CD4-positive, alpha-beta T cell (primary cell): Measurements from ENCODE around the gene SEC61A2. TPM values are rescaled to one million over a fixed set of nuclear protein-coding genes. Genes with fewer than 3 reads are reported as not detected.

Experiments
- ATAC-seq: fragments of 200-7000 bp; cut with Tn5 transposase; one replicate; pipeline ENCODE4 v1.10.0; 2022; ENCODE audit warnings: mild to moderate bottlenecking; ENCODE audit not compliant: poor library complexity
- CTCF ChIA-PET: fragments of 350-600 bp; sonication (Branson Sonifier 250); formaldehyde crosslinking; loops from one replicate; lab custom pipeline; 2021; ENCODE audit warnings: antibody characterized with exemption, inconsistent platforms; lab: Charles Lee
- POLR2A ChIA-PET: fragments of 350-600 bp; sonication (Branson Sonifier 250); formaldehyde crosslinking; loops from one replicate; lab custom pipeline; 2021; ENCODE audit warnings: antibody characterized with exemption, inconsistent platforms; lab: Charles Lee
- DNase-seq, 14 experiments: peaks; one replicate each; pipeline ENCODE4 v3.0.0-alpha.2; 2013 to 2020; ENCODE audit warnings: mixed read lengths in 2 of 14
- H3K27ac ChIP-seq, 2 donors: one replicate each; pipeline versions ENCODE4 v1.5.1 to v1.7.0; 2013; ENCODE audit warnings: low read length in 2 of 2, low read depth in 1 of 2, mild to moderate bottlenecking in 1 of 2
- H3K27me3 ChIP-seq, 2 experiments: 1 replicate in 1 of 2; 2 replicates in 1 of 2; pipeline versions ENCODE4 v1.6.1 to v1.7.0; 2013; ENCODE audit warnings: low read length in 2 of 2, control low read depth in 1 of 2, mild to moderate bottlenecking in 1 of 2, moderate library complexity in 1 of 2; ENCODE audit not compliant: insufficient read depth in 2 of 2, control insufficient read depth in 1 of 2
- H3K36me3 ChIP-seq: one replicate; pipeline ENCODE4 v1.6.1; 2013; ENCODE audit warnings: low read length, control low read depth; ENCODE audit not compliant: insufficient read depth
- H3K4me1 ChIP-seq: one replicate; pipeline ENCODE4 v1.6.1; 2013; ENCODE audit warnings: low read length, control low read depth; ENCODE audit not compliant: insufficient read depth
- H3K4me3 ChIP-seq: one replicate; pipeline ENCODE4 v1.5.1; 2013; ENCODE audit warnings: mild to moderate bottlenecking, low read length, moderate library complexity
- H3K9me3 ChIP-seq, 2 experiments: 1 replicate in 1 of 2; 2 replicates in 1 of 2; pipeline versions ENCODE4 v1.6.1 to v1.7.0; 2013; ENCODE audit warnings: low read length in 2 of 2, mild to moderate bottlenecking in 2 of 2, control low read depth in 1 of 2, moderate library complexity in 1 of 2; ENCODE audit not compliant: control insufficient read depth in 1 of 2, insufficient read depth in 1 of 2
- H3K27ac Mint-ChIP-seq: one replicate; pipeline ENCODE4 v1.8.0; 2020; ENCODE audit warnings: mixed read lengths
- H3K27me3 Mint-ChIP-seq: one replicate; pipeline ENCODE4 v1.8.0; 2021; ENCODE audit warnings: mixed read lengths
- H3K36me3 Mint-ChIP-seq: one replicate; pipeline ENCODE4 v1.8.0; 2021; ENCODE audit warnings: low read depth, mixed read lengths
- H3K4me1 Mint-ChIP-seq: one replicate; pipeline ENCODE4 v1.8.0; 2021; ENCODE audit warnings: low read depth, mixed read lengths
- H3K4me3 Mint-ChIP-seq: one replicate; pipeline ENCODE4 v1.8.0; 2020; ENCODE audit warnings: mild to moderate bottlenecking, mixed read lengths
- H3K9me3 Mint-ChIP-seq: one replicate; pipeline ENCODE4 v1.8.0; 2020; ENCODE audit warnings: mixed read lengths
- CTCF ChIP-seq: fragments of 200-600 bp; IDR thresholded peaks from one replicate; pipeline ENCODE4 v1.8.0; 2022; ENCODE audit warnings: antibody characterized with exemption, mild to moderate bottlenecking
- intact Hi-C, 2 experiments: fragments of 100-400 bp; cut with DNase I in 1 of 2; cut with micrococcal nuclease in 1 of 2; formaldehyde crosslinking; loops; one replicate each; pipeline versions ENCODE4 v1.15.1 to v1.9.0; 2023 to 2025; cut with DNase I, micrococcal nuclease
- total RNA-seq, 174 experiments: library from RNA in 2 of 174; stranded (reverse) in 2 of 174; gene quantifications; one replicate each; pipeline ENCODE4 v1.2.3 and lab custom pipeline; 2021 to 2026

SEC61A2 gene
- total RNA-seq, 2 experiments from 2014 or later, result 9.9 to 10.8 TPM

DNA sequence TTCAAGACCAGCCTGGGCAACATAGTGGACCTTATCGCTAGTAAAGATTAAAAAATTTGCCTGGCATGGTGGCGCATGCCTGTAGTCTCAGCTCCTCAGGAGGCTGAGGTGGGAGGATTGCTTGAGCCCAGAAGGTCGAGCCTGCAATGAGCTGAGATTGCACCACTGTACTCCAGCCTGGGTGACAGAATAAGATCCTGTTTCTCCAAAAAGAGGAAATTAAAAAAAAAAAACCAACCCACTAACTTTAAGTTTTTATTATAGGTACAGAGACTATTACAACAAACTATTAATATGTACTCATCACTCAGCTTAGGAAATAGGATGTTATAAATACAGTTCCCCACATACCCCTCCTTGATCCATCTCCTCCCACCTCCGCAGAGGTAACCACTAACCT, 30.5 kb upstream of the SEC61A2 start:
- Mint-ChIP-seq H3K36me3 (peaks cover 79% of the 10 kb centered on the region), H3K4me3 (no peak overlapping the region), H3K4me1 (no peaks in the 10 kb centered on the region), H3K27me3 (no peaks in the 10 kb centered on the region), H3K9me3 (no peaks in the 10 kb centered on the region), H3K27ac (no peak overlapping the region)
- TF ChIP-seq CTCF, result no peak
- Histone ChIP-seq H3K4me1 (no peaks in the 10 kb centered on the region), H3K27ac (no peak overlapping the region), H3K9me3 (no peaks in the 10 kb centered on the region), H3K27me3 (no peaks in the 10 kb centered on the region), H3K4me3 (no peak overlapping the region), H3K36me3 (peaks cover 42% of the 10 kb centered on the region)
- ATAC-seq (no peak), DNase-seq (no peak)
- CTCF ChIA-PET, result no interaction called here
- POLR2A ChIA-PET, result no interaction called here
- intact Hi-C loops, result no loop called here

DNA sequence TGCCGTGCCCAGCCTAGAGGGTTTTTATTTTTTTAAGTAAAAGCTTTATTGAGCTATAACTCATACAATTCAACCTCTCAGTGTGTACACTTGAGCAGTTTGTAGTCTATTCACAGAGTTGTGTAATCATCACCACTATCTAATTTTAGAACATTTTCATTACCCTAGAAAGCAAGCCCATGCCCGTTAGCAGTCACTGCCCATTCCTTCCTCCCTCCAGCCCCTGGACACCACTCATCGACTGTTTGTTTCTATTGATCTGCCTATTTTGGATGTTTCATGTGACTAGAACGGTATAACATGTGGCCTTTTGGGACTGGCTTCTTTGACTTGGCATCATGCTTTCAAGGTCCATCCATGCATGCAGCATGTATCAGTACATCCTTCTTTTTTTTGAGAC, 25.7 kb upstream of the SEC61A2 start:
- H3K4me3 ChIP-seq, result no peak overlapping the region
- no peaks in the 10 kb centered on the region for H3K9me3 ChIP-seq
- H3K27me3 ChIP-seq, result no peaks in the 10 kb centered on the region
- ChIA-PET POLR2A (no interaction called here), CTCF (no interaction called here)
- H3K4me1 ChIP-seq, result no peaks in the 10 kb centered on the region
- intact Hi-C loops, result no loop called here
- no peak overlapping the region for H3K27ac ChIP-seq
- Mint-ChIP-seq H3K36me3 (peaks cover 87% of the 10 kb centered on the region), H3K27ac (no peak overlapping the region), H3K4me3 (no peak overlapping the region), H3K9me3 (no peaks in the 10 kb centered on the region), H3K27me3 (no peaks in the 10 kb centered on the region), H3K4me1 (no peaks in the 10 kb centered on the region)
- H3K36me3 ChIP-seq, result peaks cover 38% of the 10 kb centered on the region
- TF ChIP-seq CTCF, result no peak
- ATAC-seq (no peak), DNase-seq (no peak)

DNA sequence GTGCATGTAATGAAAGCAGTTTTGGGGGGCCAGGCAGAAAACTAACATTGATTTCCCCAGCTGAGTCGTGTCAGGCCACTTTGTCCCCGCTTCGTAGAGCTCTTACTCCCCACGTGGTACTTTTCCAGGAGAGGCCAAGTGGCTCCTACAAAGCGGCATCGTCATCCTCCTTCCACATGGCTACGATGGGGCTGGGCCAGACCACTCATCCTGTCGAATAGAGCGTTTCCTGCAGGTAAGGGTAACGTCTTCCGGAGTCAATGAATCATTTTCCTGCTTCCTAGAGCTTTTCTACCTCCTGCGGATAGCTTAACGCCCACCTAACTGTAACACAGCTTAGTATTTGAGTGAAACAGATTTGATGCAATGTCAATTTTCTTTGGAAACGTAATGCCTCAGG, 21.7 kb upstream of the SEC61A2 start:
- H3K36me3 Mint-ChIP-seq, result peaks cover 79% of the 10 kb centered on the region
- DNase-seq, result no peak
- no peak overlapping the region for H3K4me3 ChIP-seq
- no peak for ATAC-seq
- no peak overlapping the region for H3K27ac Mint-ChIP-seq
- H3K4me3 Mint-ChIP-seq, result no peak overlapping the region
- ChIA-PET CTCF (no interaction called here), POLR2A (no interaction called here)
- TF ChIP-seq CTCF, result no peak
- no peaks in the 10 kb centered on the region for H3K27me3 ChIP-seq
- peaks cover 7% of the 10 kb centered on the region for H3K4me1 ChIP-seq
- no peaks in the 10 kb centered on the region for H3K9me3 ChIP-seq
- intact Hi-C loops, result no loop called here
- peaks cover 33% of the 10 kb centered on the region for H3K36me3 ChIP-seq
- H3K4me1 Mint-ChIP-seq, result peaks cover 6% of the 10 kb centered on the region
- H3K27me3 Mint-ChIP-seq, result no peaks in the 10 kb centered on the region
- no peak overlapping the region for H3K27ac ChIP-seq
- H3K9me3 Mint-ChIP-seq, result no peaks in the 10 kb centered on the region
